T-helper 22 cell (primary cell): ENCODE measurements around the gene NUDT12.

ENCODE experiments used
- DNase-seq: peaks from one replicate; pipeline ENCODE4 v3.0.0-alpha.2; 2020; ENCODE audit warnings: low read depth

NUDT12 gene

GRCh38 chr5:103562453-103563157 is at the start of gene NUDT12:
NUDT12 (minus strand) TSS chr5:103562789; CDS start chr5:103560248, 2,541 bp downstream.
- no peak for DNase-seq

- no peak for DNase-seq
Observed at GRCh38 chr5:103607346-103607745, 44.8 kb upstream of the NUDT12 start.

GRCh38 chr5:103605277-103605676 is 42.7 kb upstream of the NUDT12 start:
- no peak for DNase-seq

GRCh38 chr5:103602438-103602837 is 39.8 kb upstream of the NUDT12 start:
- DNase-seq: no peak

GRCh38 chr5:103601314-103601713 is 38.7 kb upstream of the NUDT12 start:
- no peak for DNase-seq

- no peak for DNase-seq
Observed at GRCh38 chr5:103600086-103600485, 37.5 kb upstream of the NUDT12 start.

GRCh38 chr5:103598997-103599566 is 36.5 kb upstream of the NUDT12 start:
- DNase-seq: no peak

GRCh38 chr5:103590221-103590620 is 27.6 kb upstream of the NUDT12 start:
- DNase-seq: no peak

GRCh38 chr5:103589776-103590175 is 27.2 kb upstream of the NUDT12 start:
- no peak for DNase-seq

- no peak for DNase-seq
Observed at GRCh38 chr5:103589357-103589756, 26.8 kb upstream of the NUDT12 start.

GRCh38 chr5:103587185-103587748 is 24.7 kb upstream of the NUDT12 start:
- DNase-seq: no peak

- no peak for DNase-seq
Observed at GRCh38 chr5:103582364-103582763, 19.8 kb upstream of the NUDT12 start.

- no peak for DNase-seq
Observed at GRCh38 chr5:103573411-103573810, 10.8 kb upstream of the NUDT12 start.

- no peak for DNase-seq
Observed at GRCh38 chr5:103572454-103572853, 9.9 kb upstream of the NUDT12 start.

GRCh38 chr5:103571730-103572129 is 9.1 kb upstream of the NUDT12 start:
- DNase-seq: no peak

- no peak for DNase-seq
Observed at GRCh38 chr5:103569313-103570060, 6.9 kb upstream of the NUDT12 start.

GRCh38 chr5:103565719-103566118 is 3.1 kb upstream of the NUDT12 start:
- DNase-seq: no peak

- DNase-seq: no peak
Observed at GRCh38 chr5:103561685-103562452, 720 bp downstream of the NUDT12 start.

- no peak for DNase-seq
Observed at GRCh38 chr5:103560826-103561225, 1.8 kb downstream of the NUDT12 start.

GRCh38 chr5:103546858-103547257 is 15.7 kb downstream of the NUDT12 start:
- DNase-seq: no peak

- DNase-seq: no peak
Observed at GRCh38 chr5:103542441-103542840, 20.1 kb downstream of the NUDT12 start.

- DNase-seq: no peak
Observed at GRCh38 chr5:103541569-103541968, 21.0 kb downstream of the NUDT12 start.
